PFSK-1 (cell line): ENCODE results near the gene RIMS4.

Experiments
- POLR2AphosphoS5 ChIP-seq: IDR thresholded peaks from 2 replicates; pipeline ENCODE4 v1.6.1; 2012; ENCODE audit warnings: low read depth, mild to moderate bottlenecking, control low read depth, low read length, moderate library complexity
- SIN3A ChIP-seq: IDR thresholded peaks from 2 replicates; pipeline ENCODE4 v1.6.1; 2012; ENCODE audit warnings: mild to moderate bottlenecking, low read length, moderate library complexity, borderline replicate concordance; ENCODE audit not compliant: insufficient read depth

DNA sequence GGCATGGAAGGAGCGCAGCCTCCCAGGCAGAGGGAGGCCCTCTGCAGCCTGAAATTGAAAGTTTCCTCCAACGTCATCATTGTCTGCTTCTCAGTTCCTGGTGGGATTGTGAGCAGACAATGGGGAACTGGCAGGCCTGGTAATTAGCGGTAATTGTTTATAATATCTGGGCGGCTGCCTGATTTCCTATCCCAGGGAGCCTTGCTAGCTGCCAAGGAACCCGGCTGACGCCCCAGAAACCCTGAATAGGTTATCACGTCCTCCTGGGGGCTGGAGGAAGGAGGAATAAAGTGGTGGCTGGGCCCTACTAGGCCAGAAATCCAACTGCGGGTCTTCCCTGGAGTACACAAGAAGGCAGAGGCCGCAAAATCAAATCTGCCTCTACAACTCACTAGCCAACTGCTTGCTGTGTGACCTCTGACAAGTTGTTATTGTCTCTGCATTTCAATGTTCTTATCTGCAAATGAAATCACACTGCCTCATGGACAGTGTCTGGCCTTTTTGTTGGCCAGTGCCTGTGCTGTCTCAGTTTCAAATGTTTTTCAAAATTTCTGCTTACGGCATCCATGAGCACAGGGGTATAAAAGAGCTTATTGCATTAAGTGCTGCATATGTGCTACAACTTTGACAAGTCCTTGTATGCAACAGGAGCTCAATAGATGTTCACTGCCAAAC, 47.7 kb downstream of the RIMS4 start:
- TF ChIP-seq POLR2AphosphoS5 = no peak
- no peak for TF ChIP-seq SIN3A
